ENCODE data around the gene SCN9A. TPM values are rescaled to one million over a fixed set of nuclear protein-coding genes. Genes with fewer than 3 reads are reported as not detected.

Gene SCN9A
- total and polyA plus RNA-seq, 2 donors (not counting 1 experiment from before 2014, with no cell fraction given), result not detected

DNA sequence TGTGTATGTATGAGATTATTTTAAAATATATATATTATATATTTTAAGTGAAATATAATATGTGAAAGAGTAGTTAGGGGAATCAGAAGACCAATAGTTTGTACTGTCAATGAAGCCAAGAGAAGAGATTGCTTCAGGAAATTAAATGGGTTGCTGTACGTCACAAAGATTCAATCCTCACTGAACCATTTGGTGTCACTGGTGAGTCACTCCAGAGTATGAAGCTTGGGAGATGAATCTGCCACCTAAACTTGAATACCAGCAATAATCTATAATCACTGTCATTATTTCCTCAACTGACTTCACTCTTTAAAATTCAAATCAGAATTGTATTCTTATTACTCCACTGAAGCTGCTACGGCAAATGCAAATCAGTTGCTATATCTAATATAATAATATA, 41.9 kb upstream of the SCN9A start:
- Histone ChIP-seq H3K79me2 (ENCODE audit: control insufficient read depth, insufficient read depth, low read length) (no peaks in the 10 kb centered on the region), H3K9me3 (ENCODE audit: control extremely low read depth in 1 of 3, control insufficient read depth in 2 of 3, insufficient read depth in 1 of 3, low read length in 2 of 3) (no peaks in the 10 kb centered on the region), H3K4me3 (ENCODE audit: control extremely low read depth in 1 of 5, extremely low read depth in 1 of 5, insufficient read depth in 1 of 5, low read depth in 2 of 5, low read length in 4 of 5) (no peak overlapping the region), H3K4me2 (replicated peaks; ENCODE audit: low read depth, low read length, poor library complexity, severe bottlenecking) (no peak overlapping the region), H3K4me1 (ENCODE audit: control insufficient read depth in 2 of 2, insufficient read depth in 2 of 2, low read length in 2 of 2) (no peaks in the 10 kb centered on the region), H3K27ac (ENCODE audit: low read length in 2 of 2) (no peak overlapping the region), H2AFZ (ENCODE audit: insufficient read depth, low read depth, low read length, poor library complexity, severe bottlenecking) (no peak overlapping the region), H3K27me3 (replicated peaks in 1 of 4; ENCODE audit: control extremely low read depth in 1 of 4, control insufficient read depth in 3 of 4, insufficient read depth in 4 of 4, low read length in 3 of 4) (no peaks in the 10 kb centered on the region), H3K36me3 (replicated peaks in 1 of 2; ENCODE audit: control extremely low read depth in 1 of 2, control insufficient read depth in 1 of 2, extremely low read depth in 1 of 2, insufficient read depth in 2 of 2, low read length in 1 of 2) (no peaks in the 10 kb centered on the region), H3K9ac (ENCODE audit: low read length) (no peak overlapping the region), H4K20me1 (ENCODE audit: control insufficient read depth, insufficient read depth, low read length, poor library complexity, severe bottlenecking) (no peaks in the 10 kb centered on the region)
- intact Hi-C loops (cut with micrococcal nuclease), result no loop called here
- Mint-ChIP-seq H3K9me3 (ENCODE audit: insufficient read depth) (no peaks in the 10 kb centered on the region), H3K27me3 (no peaks in the 10 kb centered on the region), H3K4me1 (no peaks in the 10 kb centered on the region), H3K4me3 (no peak overlapping the region), H3K27ac (no peak overlapping the region)
- TF ChIP-seq, protein P1, sequence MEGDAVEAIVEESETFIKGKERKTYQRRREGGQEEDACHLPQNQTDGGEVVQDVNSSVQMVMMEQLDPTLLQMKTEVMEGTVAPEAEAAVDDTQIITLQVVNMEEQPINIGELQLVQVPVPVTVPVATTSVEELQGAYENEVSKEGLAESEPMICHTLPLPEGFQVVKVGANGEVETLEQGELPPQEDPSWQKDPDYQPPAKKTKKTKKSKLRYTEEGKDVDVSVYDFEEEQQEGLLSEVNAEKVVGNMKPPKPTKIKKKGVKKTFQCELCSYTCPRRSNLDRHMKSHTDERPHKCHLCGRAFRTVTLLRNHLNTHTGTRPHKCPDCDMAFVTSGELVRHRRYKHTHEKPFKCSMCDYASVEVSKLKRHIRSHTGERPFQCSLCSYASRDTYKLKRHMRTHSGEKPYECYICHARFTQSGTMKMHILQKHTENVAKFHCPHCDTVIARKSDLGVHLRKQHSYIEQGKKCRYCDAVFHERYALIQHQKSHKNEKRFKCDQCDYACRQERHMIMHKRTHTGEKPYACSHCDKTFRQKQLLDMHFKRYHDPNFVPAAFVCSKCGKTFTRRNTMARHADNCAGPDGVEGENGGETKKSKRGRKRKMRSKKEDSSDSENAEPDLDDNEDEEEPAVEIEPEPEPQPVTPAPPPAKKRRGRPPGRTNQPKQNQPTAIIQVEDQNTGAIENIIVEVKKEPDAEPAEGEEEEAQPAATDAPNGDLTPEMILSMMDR (IDR thresholded peaks at IDR 0.05), result no peak
- TF ChIP-seq EZH2 (IDR thresholded peaks at IDR 0.05; ENCODE audit: borderline replicate concordance, insufficient read depth, low read depth, low read length, poor library complexity, severe bottlenecking), result no peak
- POLR2A ChIA-PET, result no interaction called here
- DNase-seq (no peak), ATAC-seq (ENCODE audit: low read depth) (no peak)
- no CpG with 5 or more reads among the region's 2 CpGs for WGBS (ENCODE audit: insufficient coverage)
- CTCF ChIA-PET, result no interaction called here

DNA sequence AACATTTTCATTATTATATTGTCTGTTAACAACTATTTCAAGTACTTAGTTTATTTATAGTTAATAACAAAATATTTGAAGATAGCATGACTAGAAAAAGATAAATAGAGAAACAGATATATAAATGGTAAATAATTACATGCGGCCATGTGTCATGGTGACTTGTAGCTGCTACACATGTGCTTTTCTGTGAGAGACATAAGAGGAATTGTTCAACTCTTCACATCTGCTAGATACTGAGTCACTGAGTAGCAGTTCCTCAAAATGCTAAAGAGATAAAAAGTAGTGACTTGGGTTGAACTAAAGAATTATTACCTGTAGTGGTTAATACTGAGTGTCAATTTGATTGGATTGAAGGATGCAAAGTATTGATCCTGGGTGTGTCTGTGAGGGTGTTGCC, 37.5 kb upstream of the SCN9A start:
- Histone ChIP-seq H3K9ac (ENCODE audit: low read length) (no peak overlapping the region), H4K20me1 (ENCODE audit: control insufficient read depth, insufficient read depth, low read length, poor library complexity, severe bottlenecking) (no peaks in the 10 kb centered on the region), H3K4me1 (ENCODE audit: control insufficient read depth in 2 of 2, insufficient read depth in 2 of 2, low read length in 2 of 2) (no peaks in the 10 kb centered on the region), H3K36me3 (replicated peaks in 1 of 2; ENCODE audit: control extremely low read depth in 1 of 2, control insufficient read depth in 1 of 2, extremely low read depth in 1 of 2, insufficient read depth in 2 of 2, low read length in 1 of 2) (no peaks in the 10 kb centered on the region), H2AFZ (ENCODE audit: insufficient read depth, low read depth, low read length, poor library complexity, severe bottlenecking) (no peak overlapping the region), H3K79me2 (ENCODE audit: control insufficient read depth, insufficient read depth, low read length) (no peaks in the 10 kb centered on the region), H3K4me2 (replicated peaks; ENCODE audit: low read depth, low read length, poor library complexity, severe bottlenecking) (no peak overlapping the region), H3K9me3 (ENCODE audit: control extremely low read depth in 1 of 3, control insufficient read depth in 2 of 3, insufficient read depth in 1 of 3, low read length in 2 of 3) (no peaks in the 10 kb centered on the region), H3K4me3 (ENCODE audit: control extremely low read depth in 1 of 5, extremely low read depth in 1 of 5, insufficient read depth in 1 of 5, low read depth in 2 of 5, low read length in 4 of 5) (no peak overlapping the region), H3K27ac (ENCODE audit: low read length in 2 of 2) (no peak overlapping the region), H3K27me3 (replicated peaks in 1 of 4; ENCODE audit: control extremely low read depth in 1 of 4, control insufficient read depth in 3 of 4, insufficient read depth in 4 of 4, low read length in 3 of 4) (no peaks in the 10 kb centered on the region)
- Mint-ChIP-seq H3K4me1 (no peaks in the 10 kb centered on the region), H3K4me3 (no peak overlapping the region), H3K9me3 (ENCODE audit: insufficient read depth) (no peaks in the 10 kb centered on the region), H3K27me3 (no peaks in the 10 kb centered on the region), H3K27ac (no peak overlapping the region)
- ChIA-PET CTCF (no interaction called here), POLR2A (no interaction called here)
- DNase-seq, result no peak
- intact Hi-C loops (cut with micrococcal nuclease), result no loop called here
- no peak for TF ChIP-seq EZH2 (IDR thresholded peaks at IDR 0.05; ENCODE audit: borderline replicate concordance, insufficient read depth, low read depth, low read length, poor library complexity, severe bottlenecking)
- TF ChIP-seq, protein P1 (IDR thresholded peaks at IDR 0.05), result no peak
- ATAC-seq (ENCODE audit: low read depth), result no peak
- no CpG with 5 or more reads among the region's 1 CpG for WGBS (ENCODE audit: insufficient coverage)
